ENCODE data around the gene RNASEH2A.

- TF ChIP-seq JUN (CRISPR knock-in tag; IDR thresholded peaks at IDR 0.05) = no peak
- TF ChIP-seq NR2C2 (CRISPR knock-in tag; IDR thresholded peaks at IDR 0.05) = no peak
- TF ChIP-seq CTCF (IDR thresholded peaks at IDR 0.05) = no peak
- no peak for TF ChIP-seq FOXJ3 (CRISPR knock-in tag; IDR thresholded peaks at IDR 0.05; ENCODE audit: borderline replicate concordance)
- TF ChIP-seq CREB1 (CRISPR knock-in tag; IDR thresholded peaks at IDR 0.05) = no peak
- no peak for TF ChIP-seq SMAD3 (CRISPR knock-in tag; IDR thresholded peaks at IDR 0.05; ENCODE audit: borderline replicate concordance)
Measured at GRCh38 chr19:12778905-12779161, 27.6 kb upstream of the RNASEH2A start.
